GM19467 (cell line): ENCODE measurements around the gene UBAC2.

Source experiments
- ATAC-seq: cut with Tn5 transposase; IDR thresholded peaks from one replicate; pipeline ENCODE4 v1.9.1; 2021; ENCODE audit warnings: mild to moderate bottlenecking, moderate library complexity; ENCODE audit not compliant: unreplicated experiment

Gene UBAC2

DNA sequence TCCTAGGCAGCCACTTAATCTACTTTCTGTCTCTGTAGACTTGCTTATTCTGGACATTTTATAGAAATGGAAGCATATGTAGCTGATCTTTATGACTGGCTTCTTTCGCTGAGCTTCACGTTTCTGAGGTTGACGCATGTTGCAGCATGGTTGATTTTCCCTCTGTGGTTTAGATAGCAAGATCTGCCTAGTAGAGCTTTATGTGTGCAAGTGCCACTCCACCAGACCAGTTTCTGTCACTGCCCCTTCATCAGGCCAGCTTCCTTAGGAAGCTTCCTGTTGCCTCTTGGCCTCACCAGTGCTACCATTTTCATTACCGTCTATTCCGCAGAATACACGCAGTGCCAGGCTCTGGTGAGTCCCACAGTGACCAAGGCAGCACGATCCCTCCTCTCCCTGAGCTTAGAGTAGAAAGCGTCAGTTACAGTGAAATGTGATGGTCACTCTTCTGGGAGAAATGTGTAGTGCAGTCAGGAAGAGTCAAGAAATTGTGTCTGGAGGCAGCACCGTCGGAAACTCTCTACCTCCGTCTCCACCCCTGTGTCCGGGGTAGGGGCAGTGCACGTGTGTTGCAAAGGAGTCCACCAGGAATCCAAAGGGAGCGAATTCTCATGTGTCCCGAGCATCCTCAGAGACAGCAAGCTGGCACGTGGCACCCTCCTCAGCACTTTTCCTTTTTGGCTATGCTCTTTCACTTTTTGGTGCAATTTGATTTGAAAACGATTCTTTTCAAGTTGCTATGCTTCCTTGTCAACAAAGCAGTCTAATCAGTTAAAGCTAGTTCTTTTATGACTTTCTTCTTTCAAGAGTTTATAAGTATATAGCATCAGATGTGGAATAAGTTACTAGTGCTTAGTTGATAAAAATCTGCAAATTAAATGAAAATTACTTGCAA, 151.9 kb downstream of the UBAC2 start:
- no peak for ATAC-seq

DNA sequence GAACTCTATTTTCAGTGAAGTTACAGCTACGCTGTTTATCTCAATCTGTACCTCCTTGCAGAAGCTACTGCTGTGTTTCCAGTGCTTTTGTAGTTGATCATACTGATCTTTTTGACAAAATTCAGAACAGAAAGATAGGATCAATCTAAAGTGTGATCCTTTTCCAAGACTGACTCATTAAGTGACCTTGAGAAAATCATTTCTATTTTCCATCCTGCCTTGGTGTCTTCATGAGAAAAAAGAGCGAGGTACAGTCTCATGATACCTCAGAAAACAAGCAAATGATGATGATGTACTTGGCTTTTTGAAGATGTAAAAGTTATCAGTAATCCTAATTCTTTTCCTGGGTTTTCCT, 152.6 kb downstream of the UBAC2 start:
- no peak for ATAC-seq

DNA sequence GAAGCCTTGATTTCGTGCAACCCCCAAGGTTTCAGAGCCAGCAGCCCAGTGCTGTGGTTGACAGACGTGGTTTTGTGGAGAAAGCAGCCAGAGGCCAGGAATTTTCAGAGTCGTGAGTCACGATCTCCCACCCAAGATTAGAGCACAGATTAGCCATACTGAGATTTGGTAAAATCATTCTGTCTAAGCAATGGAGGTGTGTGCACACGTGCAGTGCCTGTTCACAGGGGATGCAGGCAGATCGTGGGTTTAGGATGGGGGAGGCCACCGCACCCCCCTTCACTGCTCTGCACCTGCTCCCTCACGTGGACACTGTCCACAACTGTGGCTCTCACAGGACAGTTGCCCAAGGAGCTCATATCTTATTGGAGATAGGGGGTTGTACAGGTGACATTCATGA, 153.2 kb downstream of the UBAC2 start:
- ATAC-seq = no peak

DNA sequence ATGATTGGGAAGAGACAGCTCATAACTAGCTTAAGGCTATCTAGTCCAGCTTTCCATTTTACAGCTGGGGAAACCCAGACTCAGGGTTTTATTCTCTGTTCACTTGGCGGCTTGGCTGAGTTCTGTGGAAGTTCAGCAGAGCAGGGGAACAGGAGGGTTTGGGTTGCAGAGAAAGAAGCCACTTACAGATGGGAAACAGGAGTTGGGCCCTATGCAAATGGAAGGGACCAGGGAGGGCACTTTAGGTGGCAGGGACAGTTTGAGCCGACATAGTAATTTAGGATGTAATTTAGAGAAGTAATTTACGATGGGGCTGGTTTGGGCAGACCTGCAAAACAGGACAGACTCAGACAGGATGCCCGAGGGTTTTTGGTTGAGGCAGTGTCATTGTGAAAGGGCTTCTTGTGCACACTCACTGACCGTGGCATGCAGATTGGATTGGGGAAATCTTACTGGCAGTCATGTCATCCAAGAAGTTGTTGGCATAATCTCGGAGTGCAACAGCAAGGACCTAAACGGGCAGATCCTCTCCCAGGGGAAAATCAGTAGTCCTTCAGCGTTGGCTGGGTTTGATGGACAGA, 153.8 kb downstream of the UBAC2 start:
- ATAC-seq = no peak

DNA sequence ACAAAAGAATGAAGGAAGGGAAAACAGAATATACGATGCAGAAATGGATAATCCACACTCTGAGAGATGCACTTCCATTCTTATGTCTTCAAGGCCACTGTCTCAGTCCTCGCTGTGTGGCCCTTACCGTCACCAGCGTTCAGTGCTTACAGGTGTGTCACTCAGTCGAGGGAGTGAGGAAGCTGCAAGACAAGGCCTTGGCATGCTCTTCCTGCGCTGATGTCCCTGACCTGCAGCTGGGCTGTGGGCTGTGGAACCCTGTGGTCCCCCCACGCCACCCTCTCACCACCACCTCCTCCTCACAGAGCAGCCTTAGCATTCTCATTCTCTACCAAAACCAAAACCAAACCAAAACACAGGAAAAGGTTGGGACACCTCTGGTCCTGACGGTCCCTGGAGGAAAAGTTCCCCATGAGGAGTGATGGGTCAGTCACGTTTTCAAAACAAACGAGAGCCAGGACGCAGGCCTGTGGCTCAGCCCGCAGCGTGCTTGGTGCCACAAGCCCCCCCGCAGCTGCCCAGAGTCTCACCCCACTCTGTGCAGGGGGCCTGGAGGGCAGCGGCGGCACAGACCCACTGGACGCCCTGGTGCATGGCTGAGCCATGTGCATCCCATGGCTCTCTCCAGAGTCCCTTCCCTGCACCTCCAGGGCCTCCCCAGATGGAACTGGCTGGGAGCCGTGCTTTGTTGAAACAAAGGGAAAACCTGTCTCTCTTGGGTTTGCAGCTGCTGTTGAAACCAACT, 154.8 kb downstream of the UBAC2 start:
- no peak for ATAC-seq

DNA sequence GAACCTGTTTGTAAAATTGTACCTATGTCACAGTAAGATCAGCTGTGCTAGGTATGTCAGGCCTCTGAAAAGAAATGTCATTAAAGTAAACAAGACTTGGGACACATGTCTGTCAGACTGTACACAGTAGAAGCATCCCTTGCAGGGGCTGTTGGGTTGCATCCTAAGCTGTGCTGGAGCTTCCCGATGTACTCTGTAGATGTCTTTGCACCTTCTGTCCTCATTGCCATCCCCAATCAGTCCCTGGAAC, 155.3 kb downstream of the UBAC2 start:
- no peak for ATAC-seq

DNA sequence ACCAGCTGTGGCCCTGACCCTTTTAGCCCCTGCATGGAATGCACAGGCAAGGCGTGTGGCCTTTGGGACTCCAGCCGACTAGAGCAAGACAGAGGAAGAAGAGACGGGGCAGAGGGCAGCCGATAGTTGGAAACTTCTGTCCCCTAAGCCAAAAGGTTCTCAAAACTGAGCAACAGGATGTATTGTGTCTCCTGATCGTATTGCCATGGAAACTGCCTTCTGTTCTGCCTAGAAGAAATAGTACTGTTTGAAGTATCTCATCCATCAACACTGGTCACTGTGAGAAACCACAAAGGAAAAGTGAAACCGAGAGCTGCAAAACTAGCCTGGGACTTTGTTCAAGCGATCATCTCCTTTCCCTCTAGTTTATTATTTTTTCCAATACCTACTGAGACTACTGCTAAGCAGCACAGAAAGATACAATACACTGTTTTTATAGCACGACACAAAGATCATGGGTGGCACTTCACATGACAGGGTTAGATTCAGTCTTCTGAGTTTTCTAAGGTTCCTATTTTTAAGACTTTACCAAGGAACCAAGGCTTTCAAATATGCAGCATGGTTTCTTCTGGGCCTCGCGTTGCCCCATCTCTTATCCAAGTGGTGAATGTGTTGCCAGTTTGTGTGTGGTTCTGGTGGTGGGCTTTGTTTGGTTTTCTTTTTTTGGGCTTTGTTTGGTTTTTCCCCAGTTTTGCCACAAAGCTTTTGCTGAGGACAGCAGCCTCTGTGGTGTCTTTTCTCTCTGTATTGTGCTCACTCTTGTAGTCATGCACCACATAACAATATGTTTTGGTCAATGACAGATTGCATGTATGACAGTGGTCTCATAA, 155.8 kb downstream of the UBAC2 start:
- ATAC-seq = peak; percentile 52

DNA sequence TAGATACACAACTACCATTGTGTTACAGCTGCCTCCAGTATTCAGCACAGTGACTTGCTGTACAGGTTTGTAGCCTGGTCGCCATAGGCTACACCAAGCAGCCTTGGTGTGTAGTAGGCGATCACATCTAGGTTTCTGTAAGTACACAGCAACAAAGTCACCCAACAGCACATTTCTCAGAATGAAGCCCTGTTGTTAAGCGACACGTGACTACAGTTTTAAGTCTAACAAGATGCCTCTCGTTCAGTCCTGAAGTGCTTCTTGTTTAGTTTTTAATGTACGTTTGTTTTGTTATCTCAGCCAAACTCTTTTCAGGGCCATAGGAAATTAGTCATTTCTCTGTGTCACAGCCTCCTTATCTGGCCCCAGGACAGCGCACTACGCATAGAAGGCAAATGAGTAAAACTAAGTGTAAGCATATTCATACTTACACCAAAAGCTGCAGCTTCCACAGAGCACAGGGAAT, 156.5 kb downstream of the UBAC2 start:
- no peak for ATAC-seq

DNA sequence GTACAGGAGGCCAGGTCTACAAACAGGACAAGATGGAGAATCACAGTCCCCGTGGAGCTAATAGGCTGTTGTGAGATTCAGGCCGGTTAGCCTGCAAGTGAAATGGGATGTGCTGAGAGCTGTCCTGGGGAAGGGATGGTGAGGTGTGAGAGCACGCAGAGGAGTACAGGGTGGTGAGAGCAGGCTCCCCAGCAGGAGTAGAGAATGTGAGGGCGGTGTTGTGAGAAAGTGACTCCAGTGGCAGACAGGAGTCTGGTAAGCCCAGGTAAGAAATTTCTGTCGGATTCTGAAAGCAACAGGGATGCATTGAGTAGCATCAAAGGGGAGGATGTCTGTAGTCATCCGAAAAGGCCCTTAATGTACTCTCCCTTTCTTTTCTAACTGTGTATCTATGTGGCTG, 157.3 kb downstream of the UBAC2 start:
- ATAC-seq = no peak

DNA sequence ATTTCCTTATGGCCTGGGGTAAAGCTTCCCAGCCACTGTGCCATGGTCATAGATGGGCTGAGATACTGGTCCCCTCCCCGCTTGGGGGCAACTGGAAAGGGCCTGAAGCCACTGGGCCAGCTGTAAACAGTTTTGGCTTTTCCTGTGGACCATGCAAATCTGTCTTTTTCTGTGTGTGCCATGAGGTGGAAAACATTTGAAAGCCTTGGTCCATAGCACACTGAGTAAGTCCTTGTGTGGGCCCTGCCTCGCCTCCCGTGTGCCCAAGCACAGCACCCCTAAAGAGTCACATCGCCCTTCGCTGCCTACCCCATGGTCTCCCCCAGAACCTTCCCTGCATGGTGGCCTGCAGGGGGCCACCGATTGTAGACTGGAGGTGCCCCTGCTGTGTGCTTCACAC, 158.9 kb downstream of the UBAC2 start:
- ATAC-seq = no peak

DNA sequence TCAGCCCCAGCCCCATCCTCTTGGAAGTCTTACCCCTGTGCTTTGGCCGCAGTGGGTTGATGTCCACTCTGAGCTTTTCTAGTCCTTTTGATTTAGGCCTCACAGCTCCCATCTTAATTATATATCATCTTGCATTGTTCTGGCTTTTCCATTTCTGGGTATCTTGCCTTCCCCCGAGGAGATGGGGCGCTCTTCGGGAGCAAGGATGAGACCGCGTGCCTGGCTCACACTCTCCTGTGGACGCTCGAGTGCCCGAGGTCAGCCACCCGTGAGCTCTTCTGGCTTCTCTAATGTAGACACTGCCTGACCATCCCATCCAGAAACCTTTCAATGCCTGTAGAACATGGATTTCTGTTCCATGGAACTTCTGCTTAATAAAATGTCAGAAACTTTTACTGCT, 160.0 kb downstream of the UBAC2 start:
- no peak for ATAC-seq

DNA sequence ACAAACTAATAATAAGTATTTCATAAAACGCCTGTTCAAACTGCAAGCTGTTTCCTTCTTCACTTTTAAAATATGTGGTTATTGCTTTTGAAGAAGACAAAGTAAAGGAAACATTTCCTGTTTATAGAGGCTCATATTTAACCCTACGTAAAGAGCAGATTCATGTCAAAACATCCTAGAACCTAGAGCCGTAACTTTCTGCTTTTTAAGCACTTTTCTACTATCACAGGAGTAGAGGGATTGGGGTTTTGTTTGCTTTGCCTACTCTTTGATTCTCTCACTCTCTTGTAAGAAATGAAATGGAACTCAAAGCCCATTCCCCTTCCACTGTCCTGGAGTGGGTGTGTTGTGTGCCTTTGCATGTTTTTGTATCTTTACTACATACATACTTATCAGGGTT, 160.5 kb downstream of the UBAC2 start:
- no peak for ATAC-seq

DNA sequence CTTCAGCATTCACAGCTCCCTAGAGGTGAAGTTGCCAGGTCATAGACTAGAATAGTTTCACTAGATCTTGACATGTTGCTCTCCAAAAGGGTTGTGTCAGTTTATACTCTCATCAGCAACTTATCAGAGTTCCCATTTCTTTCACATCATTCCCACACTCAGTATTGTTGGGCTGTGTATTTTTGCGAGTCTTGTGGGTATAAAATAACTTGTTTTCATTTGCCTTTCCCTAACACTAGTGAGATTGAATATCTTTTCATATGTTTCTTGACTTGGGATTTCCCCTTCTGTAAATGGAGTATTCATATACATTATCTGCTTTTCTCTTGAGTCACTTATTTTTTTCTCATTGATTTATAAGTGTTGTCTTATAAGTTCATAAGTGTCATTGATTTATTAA, 161.7 kb downstream of the UBAC2 start:
- ATAC-seq = no peak

DNA sequence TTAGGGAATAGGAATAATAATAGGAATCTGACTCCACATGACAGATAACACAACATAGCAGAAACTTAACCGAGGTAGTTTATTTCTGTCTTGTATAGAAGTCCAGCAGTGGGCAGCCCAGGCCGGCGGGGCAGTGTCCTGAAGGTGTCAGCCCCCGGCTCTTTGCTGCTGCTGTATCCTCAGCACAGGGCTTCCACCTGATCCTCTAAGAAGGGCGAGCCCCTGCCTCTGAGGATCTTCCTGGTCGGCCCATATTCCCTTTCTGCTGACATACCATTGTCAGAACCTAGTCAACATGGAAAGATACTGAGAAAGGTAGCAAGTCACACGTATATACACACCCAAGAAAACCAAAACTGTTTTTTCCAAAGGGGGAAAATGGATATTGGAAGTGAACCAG, 162.7 kb downstream of the UBAC2 start:
- ATAC-seq = no peak

DNA sequence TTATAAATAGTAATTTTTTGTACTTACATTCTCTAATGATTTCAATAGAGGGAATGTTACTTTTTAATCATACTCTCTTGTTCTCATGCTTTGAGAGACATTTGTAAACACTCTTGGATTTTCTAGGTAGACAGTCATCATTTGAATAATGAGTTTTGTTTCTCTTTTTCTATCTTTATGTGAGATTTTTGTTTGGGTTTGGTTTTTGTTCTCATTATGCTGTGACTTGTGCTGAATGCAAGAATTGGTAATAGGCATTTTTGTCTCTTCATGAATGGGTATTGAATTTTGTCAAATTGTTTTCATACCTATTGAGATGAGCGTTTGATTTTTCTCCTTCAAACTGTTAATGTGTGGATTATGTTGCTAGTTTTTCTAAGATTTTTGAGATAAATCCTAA, 163.3 kb downstream of the UBAC2 start:
- no peak for ATAC-seq

DNA sequence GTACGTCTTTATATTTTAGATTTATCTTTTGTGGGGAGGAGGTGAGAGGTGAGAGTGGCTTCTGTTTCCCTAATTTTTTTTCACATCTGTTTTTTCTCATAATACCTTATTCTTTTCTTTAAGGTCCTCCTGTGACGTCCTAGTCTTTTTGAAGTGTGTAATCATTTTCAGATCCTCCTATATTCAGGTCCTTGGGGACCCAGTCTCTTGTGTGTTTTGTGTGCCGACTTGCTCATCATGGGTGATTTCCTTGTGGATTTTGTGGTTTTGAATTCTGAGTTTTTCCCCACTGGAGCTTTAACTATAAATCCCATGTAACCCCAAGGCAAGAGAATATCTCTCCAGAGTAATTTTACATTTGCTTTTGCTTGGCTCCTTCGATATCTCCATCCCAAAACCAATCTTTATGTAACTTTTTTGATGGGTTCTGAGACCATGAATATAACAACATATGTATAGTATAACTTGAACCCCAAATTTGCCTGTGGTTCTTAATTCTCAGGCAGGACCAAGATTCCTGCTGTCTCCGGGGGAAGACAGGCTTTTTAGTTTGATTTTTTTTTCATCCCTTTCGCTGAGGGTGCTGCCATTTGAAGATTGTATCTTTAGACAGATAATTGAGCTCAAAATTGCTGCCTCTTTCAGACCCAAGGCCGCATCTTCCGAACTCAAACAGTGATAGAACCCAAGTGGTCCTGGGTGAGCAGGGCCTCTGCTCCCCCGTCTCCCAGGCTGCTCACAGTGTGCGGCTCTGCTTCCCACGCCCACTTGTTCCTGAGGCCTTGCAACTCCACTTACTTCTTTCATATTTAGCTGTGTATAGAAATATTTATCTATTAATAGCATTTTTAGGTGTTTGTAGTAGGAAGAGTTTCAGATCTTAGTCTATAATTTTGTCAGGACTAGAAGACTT, 165.7 kb downstream of the UBAC2 start:
- no peak for ATAC-seq

DNA sequence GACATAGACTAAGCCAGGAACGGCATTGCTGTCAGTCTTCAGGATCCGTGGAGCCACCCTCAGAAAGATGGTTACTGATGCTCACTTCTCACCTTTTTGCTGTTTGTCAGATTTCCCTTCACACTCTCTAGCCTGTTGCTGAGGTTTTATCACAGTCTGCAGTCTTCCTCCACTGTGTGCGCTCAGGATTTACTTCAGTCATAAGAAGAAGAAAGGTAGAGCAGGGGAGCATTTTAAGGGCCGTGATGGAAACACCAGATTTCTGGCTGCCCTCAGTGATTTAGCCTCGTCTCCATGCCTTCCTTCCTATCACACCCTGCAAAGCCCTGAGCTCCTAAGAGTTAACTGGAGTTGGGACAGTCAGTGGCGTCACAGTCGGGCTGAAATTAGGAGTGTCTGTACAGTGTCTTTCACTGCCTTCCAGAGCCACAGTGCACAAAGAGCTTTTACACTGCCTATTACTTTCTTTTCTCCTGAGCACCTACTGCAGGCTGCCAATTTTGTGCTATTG, 166.5 kb downstream of the UBAC2 start:
- ATAC-seq = no peak

DNA sequence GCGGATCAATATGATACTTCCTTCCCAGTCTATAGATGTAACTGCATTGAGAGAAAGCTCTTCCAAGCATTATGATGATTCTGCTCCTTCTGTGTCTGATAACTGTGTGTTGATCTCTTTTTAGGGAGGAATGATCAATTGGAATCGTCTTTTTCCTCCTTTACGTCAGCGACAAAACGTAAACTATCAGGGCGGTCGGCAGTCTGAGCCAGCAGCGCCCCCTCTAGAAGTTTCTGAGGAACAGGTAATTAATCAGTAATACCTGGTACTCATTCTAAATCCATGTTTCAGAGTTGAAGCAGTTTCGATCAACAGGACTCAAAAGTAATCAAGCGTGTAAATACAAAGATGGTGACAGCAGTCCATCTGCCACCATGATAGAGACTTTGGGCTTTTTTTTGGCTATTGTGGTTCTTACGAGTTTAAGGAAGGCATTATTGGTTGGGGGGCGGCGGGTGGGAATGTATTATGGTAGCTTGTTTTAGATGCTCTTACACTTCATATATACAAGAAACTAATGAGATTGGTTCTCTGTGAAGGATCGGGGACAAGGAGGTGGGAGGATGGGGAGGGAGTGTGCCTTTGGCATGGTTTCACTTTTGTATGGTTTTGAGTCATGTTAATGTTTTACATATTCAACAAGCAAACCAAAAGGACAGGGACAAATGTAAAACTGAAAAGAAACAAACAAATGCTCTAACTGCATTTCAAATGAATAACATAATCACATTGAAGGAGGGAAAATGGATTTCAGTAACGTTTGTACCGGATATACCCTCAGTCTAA, 167.2 kb downstream of the UBAC2 start:
- ATAC-seq = no peak
